ENCODE data around the gene ASIC1. TPM values are rescaled to one million over a fixed set of nuclear protein-coding genes. Genes with fewer than 3 reads are reported as not detected.
A peak's percentile ranks its signal among the peaks of the same experiment; 100 is the strongest.

Gene ASIC1
- total RNA-seq, 2 experiments from 2014 or later, result 7.3 to 8.0 TPM

DNA sequence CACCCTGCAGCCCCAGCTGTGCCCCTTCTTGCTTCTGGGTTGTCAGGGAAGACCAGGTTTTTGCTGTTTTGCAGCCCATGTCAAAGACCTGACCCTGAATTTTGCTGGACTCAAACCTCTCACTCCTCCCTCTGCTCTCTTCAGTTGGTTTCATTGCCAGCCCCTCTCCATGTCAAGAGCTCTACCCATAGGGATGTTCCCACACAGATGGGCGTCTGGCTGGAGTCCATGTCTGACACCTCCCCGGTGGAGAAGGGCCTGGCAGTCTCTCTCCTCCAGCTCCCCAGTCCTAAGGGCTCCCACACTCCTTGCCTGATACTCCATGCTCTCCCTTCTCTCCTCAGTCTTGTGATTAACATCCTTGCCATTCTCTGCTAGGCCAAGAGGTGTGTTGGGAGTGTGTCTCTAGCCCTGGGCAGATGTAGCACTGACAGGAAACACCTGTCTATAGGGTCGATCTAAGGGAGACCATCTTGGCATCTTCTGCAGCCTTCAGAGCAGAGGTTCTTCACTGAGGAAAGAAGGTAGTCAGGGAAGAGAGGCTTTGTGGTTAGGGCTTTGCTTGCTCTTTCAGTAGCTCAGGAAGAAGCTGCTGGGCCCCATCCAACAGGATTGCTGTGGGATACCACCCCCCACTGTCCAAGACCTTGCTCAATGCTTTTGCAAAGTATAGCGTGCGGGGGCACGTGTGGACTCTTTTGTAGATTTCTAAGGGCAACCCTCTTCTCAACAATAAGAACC, 4.7 kb downstream of the ASIC1 start:
- CTCF ChIA-PET, result interaction anchor here (0.8 to 10.0 kb wide), 7 partner anchors 8 to 95 kb away, joined by 3 to 146 read pairs (median 4); partner anchors contain the start of gene SMARCD1
- Mint-ChIP-seq H3K4me1 (peaks cover 17% of the 10 kb centered on the region), H3K27me3 (peaks cover 6% of the 10 kb centered on the region), H3K27ac (no peak overlapping the region), H3K9me3 (ENCODE audit: low read depth) (no peaks in the 10 kb centered on the region), H3K4me3 (no peak overlapping the region), H3K36me3 (ENCODE audit: low read depth) (peaks cover 4% of the 10 kb centered on the region)
- DNase-seq (no peak), ATAC-seq (no peak)
- intact Hi-C loops (cut with DNase I, micrococcal nuclease), result no loop called here
- POLR2A ChIA-PET, result no interaction called here

DNA sequence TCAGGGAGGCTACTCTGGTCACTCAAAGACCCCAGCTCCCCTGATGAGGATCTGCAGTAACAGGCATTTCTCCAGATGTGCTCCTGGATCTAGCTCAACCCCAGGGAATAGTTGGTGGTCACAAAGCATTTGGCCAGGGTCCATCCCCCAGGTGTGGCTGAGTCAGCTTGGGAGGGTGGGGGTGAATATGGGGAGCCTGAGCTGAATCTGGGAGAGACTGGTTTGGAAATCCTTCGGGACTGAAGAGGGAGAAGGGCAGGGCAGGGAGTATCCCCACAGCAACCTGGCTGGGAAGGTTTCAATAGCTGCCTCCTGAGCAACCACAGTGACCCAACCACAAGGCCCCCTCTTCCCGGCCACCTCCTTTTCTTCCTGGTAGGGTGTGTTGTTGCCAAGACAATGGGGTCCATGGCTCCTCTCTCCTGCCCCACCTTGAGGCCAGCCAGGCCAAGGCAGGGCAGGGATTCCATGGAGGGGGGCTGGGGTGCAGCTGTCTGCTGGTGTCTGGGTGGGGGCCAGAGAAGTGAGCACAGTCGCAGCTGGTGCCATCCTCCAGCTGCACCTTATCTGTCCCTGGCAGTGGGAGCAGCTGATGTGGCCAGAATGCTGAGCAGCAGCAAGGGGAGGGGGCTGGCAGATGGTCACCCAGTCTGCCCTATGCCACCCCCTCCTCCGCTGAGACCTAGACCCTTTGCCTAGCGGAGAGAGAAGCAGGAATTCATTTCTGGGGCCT, 5.5 kb downstream of the ASIC1 start:
- Mint-ChIP-seq H3K4me1 (peaks cover 16% of the 10 kb centered on the region), H3K4me3 (no peak overlapping the region), H3K9me3 (ENCODE audit: low read depth) (no peaks in the 10 kb centered on the region), H3K36me3 (ENCODE audit: low read depth) (peaks cover 4% of the 10 kb centered on the region), H3K27me3 (peaks cover 5% of the 10 kb centered on the region), H3K27ac (no peak overlapping the region)
- DNase-seq, result no peak
- POLR2A ChIA-PET, result interaction anchor here (0.5 kb wide), 1 partner anchor 44 kb away, joined by 3 read pairs; no protein-coding TSS in a partner anchor
- ATAC-seq, result no peak
- CTCF ChIA-PET, result interaction anchor here (0.6 to 10.0 kb wide), 5 partner anchors 23 to 96 kb away, joined by 3 to 146 read pairs (median 4); no protein-coding TSS in a partner anchor
- intact Hi-C loops (cut with DNase I, micrococcal nuclease), result no loop called here

DNA sequence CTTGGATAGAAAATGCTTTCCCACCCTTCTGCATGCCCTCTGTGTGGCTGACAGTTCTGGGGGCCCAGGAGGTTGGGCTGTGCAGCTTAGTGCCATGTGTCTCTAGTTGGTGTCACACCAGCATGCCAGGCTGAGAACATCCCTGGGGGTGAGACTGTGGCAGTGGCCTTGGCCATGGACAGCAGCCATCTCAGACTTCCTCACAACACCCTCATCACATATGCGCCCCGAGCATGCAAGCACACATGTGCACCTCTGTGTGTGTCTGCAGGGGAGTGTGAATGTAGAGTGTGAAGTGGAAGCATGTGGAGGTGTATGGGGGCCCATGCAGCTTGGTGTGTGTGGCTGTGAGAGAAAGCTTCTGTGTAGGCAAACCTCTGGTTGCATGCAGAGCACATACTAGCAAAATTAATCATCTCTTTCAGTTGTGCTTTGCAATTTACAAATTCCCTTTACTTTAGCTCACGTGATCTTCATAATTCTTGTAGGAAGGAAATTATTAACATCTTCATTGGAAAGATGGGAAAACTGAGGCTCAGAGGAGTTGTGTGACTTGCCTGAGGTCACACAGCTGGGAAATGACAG, 8.4 kb downstream of the ASIC1 start:
- ATAC-seq (no peak), DNase-seq (no peak)
- Mint-ChIP-seq H3K27ac (no peak overlapping the region), H3K36me3 (ENCODE audit: low read depth) (peaks cover 3% of the 10 kb centered on the region), H3K9me3 (ENCODE audit: low read depth) (no peaks in the 10 kb centered on the region), H3K4me3 (no peak overlapping the region), H3K27me3 (peaks cover 2% of the 10 kb centered on the region), H3K4me1 (peaks cover 6% of the 10 kb centered on the region)
- intact Hi-C loops (cut with DNase I, micrococcal nuclease), result no loop called here
- POLR2A ChIA-PET, result interaction anchor here (0.6 kb wide), 1 partner anchor 69 kb away, joined by 3 read pairs; no protein-coding TSS in a partner anchor
- CTCF ChIA-PET, result interaction anchor here (0.6 to 10.0 kb wide), 8 partner anchors 10 to 651 kb away, joined by 3 to 146 read pairs (median 6); partner anchors contain the start of gene CERS5

DNA sequence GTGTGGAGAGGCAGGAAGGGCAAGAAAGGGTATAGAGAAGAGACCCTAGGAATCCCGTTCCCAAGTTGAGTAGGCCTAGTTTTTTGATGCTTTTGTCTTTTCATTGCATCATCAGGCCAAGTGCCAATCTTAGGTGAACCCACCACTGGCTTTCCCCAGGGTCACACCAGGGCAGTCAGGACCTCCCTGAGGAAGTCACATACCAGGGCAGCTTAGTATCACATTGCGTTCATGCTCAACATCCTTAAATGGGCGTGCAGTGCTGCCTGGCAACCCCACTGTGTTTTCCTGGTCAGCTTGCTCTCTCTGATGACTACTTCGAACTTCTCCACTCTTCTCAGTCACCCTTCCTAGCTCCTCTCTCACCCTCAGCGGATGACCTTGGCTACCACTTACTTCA, 9.0 kb downstream of the ASIC1 start:
- intact Hi-C loops (cut with DNase I, micrococcal nuclease), result no loop called here
- H3K27ac Mint-ChIP-seq, result no peak overlapping the region
- no peaks in the 10 kb centered on the region for H3K36me3 Mint-ChIP-seq (ENCODE audit: low read depth)
- DNase-seq, result no peak
- no peaks in the 10 kb centered on the region for H3K27me3 Mint-ChIP-seq
- ChIA-PET POLR2A (no interaction called here), CTCF (interaction anchor here (0.9 to 10.0 kb wide), 8 partner anchors 10 to 298 kb away, joined by 3 to 146 read pairs (median 8); partner anchors contain the start of gene COX14)
- peaks cover 6% of the 10 kb centered on the region for H3K4me1 Mint-ChIP-seq
- no peak for ATAC-seq
- no peaks in the 10 kb centered on the region for H3K9me3 Mint-ChIP-seq (ENCODE audit: low read depth)
- H3K4me3 Mint-ChIP-seq, result no peak overlapping the region

DNA sequence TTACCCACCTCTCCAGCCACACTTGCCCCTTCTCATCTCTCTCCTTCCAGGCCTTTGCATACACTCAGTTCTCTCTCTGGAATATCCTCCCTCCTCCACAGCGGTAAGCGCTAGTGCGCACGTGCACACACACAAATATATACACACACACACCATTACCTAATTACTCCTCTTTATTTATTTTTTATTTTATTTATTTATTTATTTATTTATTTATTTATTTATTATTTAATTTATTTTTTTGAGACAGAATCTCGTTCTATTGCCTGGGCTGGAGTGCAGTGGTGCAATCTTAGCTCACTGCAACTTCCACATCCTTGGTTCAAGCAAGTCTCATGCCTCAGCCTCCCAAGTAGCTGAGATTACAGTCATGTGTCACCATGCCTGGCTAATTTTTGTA, 11.7 kb downstream of the ASIC1 start:
- intact Hi-C loops (cut with DNase I, micrococcal nuclease), result no loop called here
- no peak for DNase-seq
- no peak overlapping the region for H3K4me3 Mint-ChIP-seq
- H3K9me3 Mint-ChIP-seq (ENCODE audit: low read depth), result no peaks in the 10 kb centered on the region
- ATAC-seq, result no peak
- no peak overlapping the region for H3K27ac Mint-ChIP-seq
- H3K27me3 Mint-ChIP-seq, result no peaks in the 10 kb centered on the region
- POLR2A ChIA-PET, result no interaction called here
- CTCF ChIA-PET, result interaction anchor here (0.6 to 10.0 kb wide), 16 partner anchors 8 to 127 kb away, joined by 3 to 146 read pairs (median 4); partner anchors contain the start of genes COX14 and SMARCD1
- no peaks in the 10 kb centered on the region for H3K36me3 Mint-ChIP-seq (ENCODE audit: low read depth)
- peaks cover 6% of the 10 kb centered on the region for H3K4me1 Mint-ChIP-seq

DNA sequence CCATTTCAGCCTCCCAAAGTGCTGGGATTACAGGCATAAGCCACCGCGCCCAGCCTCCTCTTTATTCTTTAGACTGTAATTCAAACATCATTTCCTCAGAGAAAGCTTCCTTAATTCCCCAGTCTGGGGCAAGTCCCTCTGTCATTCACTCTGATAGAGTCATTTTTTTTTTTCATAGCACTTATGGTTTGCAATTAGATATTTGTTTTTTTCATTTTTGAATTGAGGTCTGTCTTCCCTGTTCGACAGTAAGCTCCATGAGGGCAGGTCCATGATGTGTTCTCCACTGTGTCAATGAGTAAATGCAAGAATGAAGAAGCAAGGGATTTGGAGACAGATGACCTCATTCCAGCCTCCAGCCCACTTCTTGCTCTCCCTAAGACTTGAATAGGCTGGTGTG, 12.1 kb downstream of the ASIC1 start:
- Mint-ChIP-seq H3K4me1 (peaks cover 6% of the 10 kb centered on the region), H3K4me3 (no peak overlapping the region), H3K27ac (no peak overlapping the region), H3K27me3 (no peaks in the 10 kb centered on the region), H3K9me3 (ENCODE audit: low read depth) (no peaks in the 10 kb centered on the region), H3K36me3 (ENCODE audit: low read depth) (no peaks in the 10 kb centered on the region)
- intact Hi-C loops (cut with DNase I, micrococcal nuclease), result no loop called here
- CTCF ChIA-PET, result interaction anchor here (0.6 to 10.0 kb wide), 20 partner anchors 9 to 201 kb away, joined by 3 to 146 read pairs (median 4); partner anchors contain the start of genes COX14 and SMARCD1
- ATAC-seq (no peak), DNase-seq (no peak)
- POLR2A ChIA-PET, result no interaction called here

DNA sequence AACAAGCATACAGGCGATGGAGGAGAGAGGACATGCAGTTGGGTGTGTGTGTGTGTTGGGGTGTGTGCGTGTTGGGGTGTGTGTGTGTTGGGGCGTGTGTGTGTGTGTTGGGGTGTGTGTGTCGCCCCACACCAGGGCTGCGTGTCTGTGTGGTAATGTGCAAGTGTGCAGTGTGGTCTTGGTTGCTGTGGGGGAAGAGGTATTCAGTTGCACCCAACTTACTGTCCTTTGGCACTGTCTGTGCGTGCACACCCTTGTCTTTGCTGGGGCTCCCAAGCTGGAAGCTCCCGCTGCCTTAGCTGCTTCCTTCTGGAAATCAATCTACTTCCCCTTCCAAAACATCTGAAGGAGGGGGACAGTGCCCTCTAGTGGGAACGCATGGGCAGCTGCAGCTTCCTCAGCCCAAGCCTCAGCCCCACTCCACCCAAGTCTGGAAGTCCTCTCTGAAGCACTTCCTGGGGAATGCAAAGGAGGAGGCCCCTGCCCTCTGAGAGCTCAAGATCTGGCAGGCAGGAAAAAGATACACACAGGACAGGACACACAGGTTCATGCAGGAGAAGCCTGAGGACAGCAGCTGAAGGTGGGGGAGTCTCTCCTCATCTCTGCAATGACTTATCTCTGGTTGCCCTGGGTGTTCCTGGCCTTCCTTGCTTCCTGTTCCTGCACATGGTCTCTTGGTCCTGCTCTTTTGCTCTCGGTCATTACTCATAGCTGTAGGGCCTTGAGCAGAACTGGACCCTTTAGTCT, 13.1 kb downstream of the ASIC1 start:
- peaks cover 8% of the 10 kb centered on the region for H3K4me1 Mint-ChIP-seq
- ATAC-seq (peak; percentile 51), DNase-seq (peak; percentile 83)
- POLR2A ChIA-PET, result no interaction called here
- H3K36me3 Mint-ChIP-seq (ENCODE audit: low read depth), result no peaks in the 10 kb centered on the region
- no peak overlapping the region for H3K4me3 Mint-ChIP-seq
- no peaks in the 10 kb centered on the region for H3K9me3 Mint-ChIP-seq (ENCODE audit: low read depth)
- CTCF ChIA-PET, result interaction anchor here (0.5 to 10.0 kb wide), 40 partner anchors 8 to 715 kb away, joined by 3 to 146 read pairs (median 4); partner anchors contain the start of genes COX14 and SMARCD1
- intact Hi-C loops (cut with DNase I, micrococcal nuclease), result loop anchor here (1.0 kb wide), 2 partner anchors 31 to 103 kb away; no protein-coding TSS in a partner anchor
- H3K27ac Mint-ChIP-seq, result no peak overlapping the region
- no peaks in the 10 kb centered on the region for H3K27me3 Mint-ChIP-seq

DNA sequence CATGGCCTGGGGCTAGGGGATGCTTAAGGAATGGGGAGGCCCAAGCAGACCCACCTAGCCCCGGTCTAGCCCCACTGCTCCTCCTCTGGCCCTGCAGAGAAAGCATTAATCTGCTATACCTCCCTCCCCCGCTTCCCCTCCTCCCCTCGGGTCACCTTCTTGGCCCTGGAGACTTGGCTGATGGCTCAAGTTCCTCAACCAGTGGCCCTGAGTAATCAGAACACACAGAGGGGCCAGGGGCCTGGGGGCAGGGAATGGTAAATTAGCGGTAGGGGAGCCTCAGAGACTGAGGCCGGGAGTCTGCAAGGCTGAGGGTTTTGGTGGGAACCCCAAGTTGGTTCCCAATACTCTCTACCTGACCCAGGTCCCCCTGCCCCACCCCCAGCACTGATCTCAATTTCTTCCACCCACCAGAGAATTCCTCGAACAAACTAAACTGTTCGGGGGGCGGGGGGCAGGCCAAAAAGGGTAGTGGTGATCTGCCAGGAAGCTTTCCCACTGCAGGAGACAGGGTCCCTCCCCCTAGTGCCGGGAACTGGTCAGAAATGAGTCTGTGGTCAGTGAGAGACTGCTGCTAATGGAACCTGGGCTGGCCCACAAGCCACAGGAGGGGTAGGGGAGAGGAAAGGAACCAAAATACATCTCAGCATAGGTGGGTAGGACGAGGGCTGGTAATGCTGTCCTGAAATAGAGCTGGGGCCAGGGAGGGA, 15.0 kb downstream of the ASIC1 start:
- ChIA-PET POLR2A (no interaction called here), CTCF (interaction anchor here (0.5 to 8.3 kb wide), 8 partner anchors 11 to 663 kb away, joined by 3 to 125 read pairs (median 4); partner anchors contain the start of gene SMARCD1)
- Mint-ChIP-seq H3K9me3 (ENCODE audit: low read depth) (no peaks in the 10 kb centered on the region), H3K27ac (no peak overlapping the region), H3K36me3 (ENCODE audit: low read depth) (no peaks in the 10 kb centered on the region), H3K4me3 (no peak overlapping the region), H3K4me1 (peaks cover 8% of the 10 kb centered on the region), H3K27me3 (no peaks in the 10 kb centered on the region)
- ATAC-seq (no peak), DNase-seq (no peak)
- intact Hi-C loops (cut with DNase I, micrococcal nuclease), result no loop called here

DNA sequence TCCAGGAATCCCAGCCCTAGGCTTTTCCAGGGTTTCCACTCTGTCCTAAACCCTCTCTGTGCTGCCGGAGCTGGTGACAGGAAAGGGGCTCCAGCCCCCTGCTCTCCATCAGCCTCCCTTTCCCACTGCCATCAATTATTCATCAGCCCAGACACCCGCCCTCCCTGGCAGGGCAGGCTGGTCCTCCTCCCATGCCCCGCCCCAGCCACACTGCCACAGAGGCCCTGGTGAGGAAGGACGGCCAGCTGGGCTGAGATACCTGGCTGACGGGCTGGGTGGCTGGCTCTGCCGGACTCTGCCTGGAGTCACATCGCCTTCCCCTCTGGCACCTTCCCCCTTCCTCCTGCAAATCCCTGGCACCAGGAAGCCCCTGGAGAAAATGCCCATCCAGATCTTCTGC, 15.8 kb downstream of the ASIC1 start:
- DNase-seq (no peak), ATAC-seq (no peak)
- Mint-ChIP-seq H3K9me3 (ENCODE audit: low read depth) (no peaks in the 10 kb centered on the region), H3K36me3 (ENCODE audit: low read depth) (no peaks in the 10 kb centered on the region), H3K4me1 (peaks cover 8% of the 10 kb centered on the region), H3K27ac (no peak overlapping the region), H3K4me3 (no peak overlapping the region), H3K27me3 (no peaks in the 10 kb centered on the region)
- intact Hi-C loops (cut with DNase I, micrococcal nuclease), result no loop called here
- ChIA-PET POLR2A (no interaction called here), CTCF (interaction anchor here (0.7 to 4.7 kb wide), 7 partner anchors 10 to 106 kb away, joined by 3 to 38 read pairs (median 5); partner anchors contain the start of gene SMARCD1)

DNA sequence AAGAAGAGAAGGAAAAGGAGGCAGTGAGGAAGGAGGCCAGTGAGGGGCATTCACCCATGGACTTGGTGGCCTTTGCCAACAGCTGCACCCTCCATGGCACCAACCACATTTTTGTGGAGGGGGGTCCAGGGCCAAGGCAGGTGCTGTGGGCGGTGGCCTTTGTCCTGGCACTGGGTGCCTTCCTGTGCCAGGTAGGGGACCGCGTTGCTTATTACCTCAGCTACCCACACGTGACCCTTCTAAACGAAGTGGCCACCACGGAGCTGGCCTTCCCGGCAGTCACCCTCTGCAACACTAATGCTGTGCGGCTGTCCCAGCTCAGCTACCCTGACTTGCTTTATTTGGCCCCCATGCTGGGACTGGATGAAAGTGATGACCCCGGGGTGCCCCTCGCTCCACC, 16.3 kb downstream of the ASIC1 start:
- no peak for DNase-seq
- POLR2A ChIA-PET, result no interaction called here
- Mint-ChIP-seq H3K4me3 (no peak overlapping the region), H3K4me1 (peaks cover 8% of the 10 kb centered on the region), H3K27ac (no peak overlapping the region), H3K27me3 (no peaks in the 10 kb centered on the region), H3K9me3 (ENCODE audit: low read depth) (no peaks in the 10 kb centered on the region), H3K36me3 (ENCODE audit: low read depth) (no peaks in the 10 kb centered on the region)
- intact Hi-C loops (cut with DNase I, micrococcal nuclease), result no loop called here
- CTCF ChIA-PET, result interaction anchor here (0.7 to 4.7 kb wide), 8 partner anchors 10 to 107 kb away, joined by 3 to 38 read pairs (median 5); partner anchors contain the start of gene SMARCD1
- ATAC-seq, result no peak
